ENCODE data around the gene ITGA4.

- TF ChIP-seq ZNF251 (CRISPR knock-in tag; IDR thresholded peaks at IDR 0.05) = no peak
- TF ChIP-seq ZNF138 (CRISPR knock-in tag; IDR thresholded peaks at IDR 0.05; ENCODE audit: low read depth) = no peak
- no peak for TF ChIP-seq ZNF44 (CRISPR knock-in tag; IDR thresholded peaks at IDR 0.05)
- TF ChIP-seq ZNF230 (CRISPR knock-in tag; IDR thresholded peaks at IDR 0.05) = no peak
- TF ChIP-seq CEBPB (IDR thresholded peaks at IDR 0.05; ENCODE audit: borderline replicate concordance, low read depth, low read length) = no peak
- TF ChIP-seq DPF2 (CRISPR knock-in tag; IDR thresholded peaks at IDR 0.05; ENCODE audit: borderline replicate concordance, low read depth) = no peak
- TF ChIP-seq ZNF160 (CRISPR knock-in tag; IDR thresholded peaks at IDR 0.05) = no peak
Measured at GRCh38 chr2:181542170-181542569, 85.0 kb downstream of the ITGA4 start.

Data from HepG2 (cell line).